Measurements from ENCODE around the gene CSHL1.
"Not testable (repeated sequence)": the region's sequence is repeated elsewhere in the genome, so short reads cannot be mapped to it uniquely, and the experiment has no call there.

DNA sequence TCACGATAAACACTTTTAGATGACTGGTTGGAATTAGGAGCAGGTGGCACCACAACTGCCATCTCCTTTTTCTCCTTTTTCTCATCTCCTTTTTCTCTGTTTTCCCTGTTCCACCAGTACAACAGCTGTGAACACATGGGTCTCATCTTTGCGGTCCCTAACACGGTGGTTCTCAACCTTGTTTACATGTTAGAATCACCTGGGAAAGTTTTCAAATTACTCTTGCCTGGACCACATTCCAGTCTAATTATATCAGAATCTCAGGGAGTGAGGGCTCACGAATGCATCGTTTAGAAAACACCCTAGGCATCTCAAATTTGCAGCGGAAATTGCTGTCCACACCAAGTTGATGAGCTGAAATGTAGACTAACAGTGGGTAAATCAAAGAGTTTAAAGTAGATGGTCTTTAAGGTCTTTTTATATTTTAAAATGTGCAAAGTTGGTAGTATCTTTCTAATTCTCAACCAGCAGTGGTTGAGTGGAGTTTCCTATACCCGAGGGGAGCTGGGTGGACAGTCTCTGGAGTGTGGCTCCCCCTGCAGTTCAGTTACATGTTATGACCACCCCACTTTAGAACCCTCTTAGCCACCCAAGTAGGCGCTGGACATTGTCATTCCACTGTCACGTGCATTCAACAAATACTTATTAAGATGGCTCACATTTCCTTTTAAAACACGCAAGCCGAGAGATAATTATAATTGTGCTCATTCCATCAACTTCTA is 18.6 kb downstream of the CSHL1 start:
- not testable (repeated sequence) for TF ChIP-seq YY1 (IDR thresholded peaks at IDR 0.05; ENCODE audit: insufficient read depth, insufficient read length); ZNF274 (IDR thresholded peaks at IDR 0.05; ENCODE audit: low read depth, low read length)
